HL-60 (cell line): ENCODE results near the gene DPF3.

Experiments
- DNase-seq, 2 experiments: peaks; one replicate each; pipeline ENCODE4 v3.0.0-alpha.2; 2010 to 2020; ENCODE audit warnings: low read depth in 1 of 2, low spot score in 1 of 2
- H3K27ac ChIP-seq: fragments of 250-450 bp; sonication (Bioruptor Pico); replicated peaks from 2 replicates; pipeline ENCODE4 v1.5.1; 2020; ENCODE audit warnings: mild to moderate bottlenecking, moderate library complexity
- H3K27me3 ChIP-seq: fragments of 250-450 bp; sonication (Bioruptor Pico); 2 replicates; pipeline ENCODE4 v1.5.1; 2021; ENCODE audit warnings: mild to moderate bottlenecking, moderate library complexity; ENCODE audit not compliant: insufficient read depth, poor library complexity, severe bottlenecking
- H3K4me3 ChIP-seq: replicated peaks from 2 replicates; pipeline ENCODE4 v1.5.1; 2011; ENCODE audit warnings: mild to moderate bottlenecking, control low read depth, low read length; ENCODE audit not compliant: insufficient read depth
- GABPA ChIP-seq: IDR thresholded peaks from 2 replicates; pipeline ENCODE4 v1.6.1; 2012; ENCODE audit warnings: low read depth
- POLR2AphosphoS5 ChIP-seq: IDR thresholded peaks from 2 replicates; pipeline ENCODE4 v1.6.1; 2012; ENCODE audit warnings: low read depth
- SPI1 ChIP-seq: IDR thresholded peaks from 2 replicates; pipeline ENCODE4 v1.6.1; 2012; ENCODE audit warnings: low read depth, mild to moderate bottlenecking, borderline replicate concordance
- TF ChIP-seq, protein P1 (sequence below): IDR thresholded peaks from one replicate; pipeline ENCODE4 v1.5.1; 2011; ENCODE audit warnings: low read length, control low read depth, inconsistent platforms; ENCODE audit not compliant: insufficient read depth
- TF ChIP-seq, protein P2 (sequence below): IDR thresholded peaks from 2 replicates; pipeline ENCODE4 v1.6.1; 2012; ENCODE audit warnings: low read depth; ENCODE audit not compliant: insufficient replicate concordance

Gene DPF3

DNA sequence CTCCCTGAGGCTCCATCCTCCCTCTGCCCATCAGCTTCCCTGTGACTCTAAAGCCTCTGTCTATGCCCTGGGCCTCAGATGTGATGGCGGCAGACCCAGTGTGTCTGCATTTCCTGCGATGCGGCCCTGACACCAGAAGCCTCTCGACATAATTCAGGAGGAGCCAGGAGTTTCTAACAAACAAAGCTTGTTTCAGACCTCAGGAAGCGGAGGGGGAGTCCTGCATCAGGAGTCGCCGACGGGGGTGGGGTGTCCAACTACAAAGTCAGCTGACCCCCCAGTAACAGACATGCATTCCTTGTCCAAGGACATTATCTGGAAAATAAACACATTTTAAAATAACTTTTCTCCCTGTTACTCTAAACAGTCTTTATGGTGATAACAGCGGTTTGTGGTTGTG lies 167.5 kb downstream of the DPF3 start:
- Histone ChIP-seq H3K4me3 (no peak overlapping the region), H3K27me3 (no peaks in the 10 kb centered on the region), H3K27ac (no peak overlapping the region)
- TF ChIP-seq SPI1 (no peak), POLR2AphosphoS5 (no peak), GABPA (no peak)
- TF ChIP-seq, protein P1, sequence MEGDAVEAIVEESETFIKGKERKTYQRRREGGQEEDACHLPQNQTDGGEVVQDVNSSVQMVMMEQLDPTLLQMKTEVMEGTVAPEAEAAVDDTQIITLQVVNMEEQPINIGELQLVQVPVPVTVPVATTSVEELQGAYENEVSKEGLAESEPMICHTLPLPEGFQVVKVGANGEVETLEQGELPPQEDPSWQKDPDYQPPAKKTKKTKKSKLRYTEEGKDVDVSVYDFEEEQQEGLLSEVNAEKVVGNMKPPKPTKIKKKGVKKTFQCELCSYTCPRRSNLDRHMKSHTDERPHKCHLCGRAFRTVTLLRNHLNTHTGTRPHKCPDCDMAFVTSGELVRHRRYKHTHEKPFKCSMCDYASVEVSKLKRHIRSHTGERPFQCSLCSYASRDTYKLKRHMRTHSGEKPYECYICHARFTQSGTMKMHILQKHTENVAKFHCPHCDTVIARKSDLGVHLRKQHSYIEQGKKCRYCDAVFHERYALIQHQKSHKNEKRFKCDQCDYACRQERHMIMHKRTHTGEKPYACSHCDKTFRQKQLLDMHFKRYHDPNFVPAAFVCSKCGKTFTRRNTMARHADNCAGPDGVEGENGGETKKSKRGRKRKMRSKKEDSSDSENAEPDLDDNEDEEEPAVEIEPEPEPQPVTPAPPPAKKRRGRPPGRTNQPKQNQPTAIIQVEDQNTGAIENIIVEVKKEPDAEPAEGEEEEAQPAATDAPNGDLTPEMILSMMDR: no peak
- TF ChIP-seq, protein P2, sequence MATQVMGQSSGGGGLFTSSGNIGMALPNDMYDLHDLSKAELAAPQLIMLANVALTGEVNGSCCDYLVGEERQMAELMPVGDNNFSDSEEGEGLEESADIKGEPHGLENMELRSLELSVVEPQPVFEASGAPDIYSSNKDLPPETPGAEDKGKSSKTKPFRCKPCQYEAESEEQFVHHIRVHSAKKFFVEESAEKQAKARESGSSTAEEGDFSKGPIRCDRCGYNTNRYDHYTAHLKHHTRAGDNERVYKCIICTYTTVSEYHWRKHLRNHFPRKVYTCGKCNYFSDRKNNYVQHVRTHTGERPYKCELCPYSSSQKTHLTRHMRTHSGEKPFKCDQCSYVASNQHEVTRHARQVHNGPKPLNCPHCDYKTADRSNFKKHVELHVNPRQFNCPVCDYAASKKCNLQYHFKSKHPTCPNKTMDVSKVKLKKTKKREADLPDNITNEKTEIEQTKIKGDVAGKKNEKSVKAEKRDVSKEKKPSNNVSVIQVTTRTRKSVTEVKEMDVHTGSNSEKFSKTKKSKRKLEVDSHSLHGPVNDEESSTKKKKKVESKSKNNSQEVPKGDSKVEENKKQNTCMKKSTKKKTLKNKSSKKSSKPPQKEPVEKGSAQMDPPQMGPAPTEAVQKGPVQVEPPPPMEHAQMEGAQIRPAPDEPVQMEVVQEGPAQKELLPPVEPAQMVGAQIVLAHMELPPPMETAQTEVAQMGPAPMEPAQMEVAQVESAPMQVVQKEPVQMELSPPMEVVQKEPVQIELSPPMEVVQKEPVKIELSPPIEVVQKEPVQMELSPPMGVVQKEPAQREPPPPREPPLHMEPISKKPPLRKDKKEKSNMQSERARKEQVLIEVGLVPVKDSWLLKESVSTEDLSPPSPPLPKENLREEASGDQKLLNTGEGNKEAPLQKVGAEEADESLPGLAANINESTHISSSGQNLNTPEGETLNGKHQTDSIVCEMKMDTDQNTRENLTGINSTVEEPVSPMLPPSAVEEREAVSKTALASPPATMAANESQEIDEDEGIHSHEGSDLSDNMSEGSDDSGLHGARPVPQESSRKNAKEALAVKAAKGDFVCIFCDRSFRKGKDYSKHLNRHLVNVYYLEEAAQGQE: no peak
- no peak for DNase-seq

DNA sequence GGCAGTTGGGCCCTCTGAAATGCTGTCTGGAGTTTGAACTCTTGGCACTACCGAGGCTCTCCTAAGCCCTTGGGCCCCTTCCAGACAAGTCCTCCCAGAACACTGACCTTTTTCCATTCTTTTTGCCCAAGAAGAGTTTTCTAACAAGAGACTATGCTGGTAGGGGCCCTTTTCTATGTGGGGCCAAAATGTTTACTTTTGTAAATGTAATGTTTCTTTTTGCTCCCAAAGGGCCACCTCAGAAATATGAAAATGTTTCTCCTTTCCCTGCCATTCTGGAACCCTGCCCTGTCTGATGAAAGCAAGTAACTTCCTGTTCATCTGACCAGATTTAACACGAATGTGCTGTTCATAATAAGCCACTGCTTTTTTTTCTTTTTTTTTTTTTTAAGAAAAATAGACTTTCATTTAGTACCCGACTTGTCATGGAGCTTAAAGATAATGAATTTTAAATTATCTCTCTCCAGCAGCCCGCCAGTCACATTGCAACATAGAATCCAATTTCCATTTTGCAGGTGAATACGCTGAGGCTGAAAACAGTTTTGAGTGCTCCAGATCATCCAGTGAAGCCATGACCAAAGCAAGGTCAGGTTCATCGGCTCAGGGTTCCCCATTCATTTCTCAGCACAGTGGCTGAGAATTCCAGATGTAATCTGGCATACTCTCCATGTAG lies 169.9 kb downstream of the DPF3 start:
- DNase-seq: no peak
- TF ChIP-seq SPI1: no peak
- TF ChIP-seq, protein P2: no peak
- TF ChIP-seq, protein P1: no peak
- no peak for TF ChIP-seq POLR2AphosphoS5
- no peak for TF ChIP-seq GABPA
- Histone ChIP-seq H3K27me3 (no peaks in the 10 kb centered on the region), H3K27ac (no peak overlapping the region), H3K4me3 (no peak overlapping the region)

DNA sequence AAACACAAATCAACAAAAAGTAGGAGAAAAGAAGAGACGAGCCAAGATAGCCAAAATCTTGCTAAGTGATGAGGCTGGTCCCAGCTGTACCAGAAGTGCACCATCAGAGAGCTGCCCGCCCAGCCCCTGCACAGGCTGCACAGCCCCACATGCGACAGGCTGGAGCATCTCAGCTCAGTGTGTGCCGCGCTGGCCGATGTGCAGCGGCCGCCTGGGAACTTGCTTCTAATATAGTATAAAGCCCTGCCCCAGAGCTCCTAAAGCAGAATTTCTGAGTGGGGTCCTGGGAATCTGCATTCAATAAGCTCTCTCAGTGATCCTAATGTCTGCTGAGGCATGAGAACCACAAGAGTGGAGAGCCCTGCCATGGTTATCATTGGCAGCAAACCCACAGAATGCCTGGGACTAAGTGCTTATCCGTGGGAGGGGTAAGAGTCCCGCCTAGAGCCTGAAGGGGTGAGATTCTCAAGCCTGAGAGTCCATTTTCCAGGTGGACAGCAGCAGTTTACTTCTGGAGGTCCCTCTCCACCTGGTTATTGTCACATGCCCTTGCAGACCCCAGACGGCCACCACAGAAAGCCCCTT lies 171.6 kb downstream of the DPF3 start:
- DNase-seq: no peak
- Histone ChIP-seq H3K27ac (no peak overlapping the region), H3K27me3 (no peaks in the 10 kb centered on the region), H3K4me3 (no peak overlapping the region)
- TF ChIP-seq, protein P2: no peak
- TF ChIP-seq GABPA (no peak), POLR2AphosphoS5 (no peak), SPI1 (no peak)
- TF ChIP-seq, protein P1: no peak
